GM19452 (cell line): Measurements from ENCODE around the gene WSCD2.

ENCODE experiments used
- ATAC-seq: cut with Tn5 transposase; IDR thresholded peaks from one replicate; pipeline ENCODE4 v1.9.1; 2021; ENCODE audit not compliant: unreplicated experiment

The WSCD2 gene

GRCh38 chr12:108231109-108231905 is 102.2 kb downstream of the WSCD2 start:
- ATAC-seq, result no peak

- no peak for ATAC-seq
Observed at GRCh38 chr12:108231909-108232434, 102.9 kb downstream of the WSCD2 start.

- no peak for ATAC-seq
Observed at GRCh38 chr12:108232565-108232964, 103.5 kb downstream of the WSCD2 start.

GRCh38 chr12:108234158-108234557 is 105.1 kb downstream of the WSCD2 start:
- ATAC-seq, result no peak

- ATAC-seq, result no peak
Observed at GRCh38 chr12:108235197-108235984, 106.3 kb downstream of the WSCD2 start.

GRCh38 chr12:108235985-108236263 is 106.8 kb downstream of the WSCD2 start:
- no peak for ATAC-seq

- ATAC-seq, result no peak
Observed at GRCh38 chr12:108236366-108236765, 107.3 kb downstream of the WSCD2 start.

- ATAC-seq, result no peak
Observed at GRCh38 chr12:108237272-108237671, 108.2 kb downstream of the WSCD2 start.

GRCh38 chr12:108238474-108238873 is 109.4 kb downstream of the WSCD2 start:
- ATAC-seq, result no peak

- ATAC-seq, result no peak
Observed at GRCh38 chr12:108239378-108239777, 110.3 kb downstream of the WSCD2 start.

- no peak for ATAC-seq
Observed at GRCh38 chr12:108240027-108240785, 111.1 kb downstream of the WSCD2 start.

- no peak for ATAC-seq
Observed at GRCh38 chr12:108240928-108241327, 111.8 kb downstream of the WSCD2 start.

GRCh38 chr12:108241986-108242703 is 113.1 kb downstream of the WSCD2 start:
- no peak for ATAC-seq

GRCh38 chr12:108247130-108247529 is 118.0 kb downstream of the WSCD2 start:
- ATAC-seq, result no peak

- no peak for ATAC-seq
Observed at GRCh38 chr12:108248011-108248410, 118.9 kb downstream of the WSCD2 start.

GRCh38 chr12:108252523-108252922 is 123.4 kb downstream of the WSCD2 start:
- no peak for ATAC-seq

- ATAC-seq, result no peak
Observed at GRCh38 chr12:108253540-108253939, 124.5 kb downstream of the WSCD2 start.

GRCh38 chr12:108254030-108254429 is 124.9 kb downstream of the WSCD2 start:
- no peak for ATAC-seq

GRCh38 chr12:108254517-108255251 is 125.6 kb downstream of the WSCD2 start:
- no peak for ATAC-seq

GRCh38 chr12:108255252-108255602 is 126.1 kb downstream of the WSCD2 start:
- no peak for ATAC-seq
